Karpas-422 (cell line): ENCODE results near the gene LCE1B. TPM values are rescaled to one million over a fixed set of nuclear protein-coding genes. Genes with fewer than 3 reads are reported as not detected.

Experiments used
- DNase-seq: peaks from one replicate; pipeline ENCODE4 v3.0.0-alpha.2; 2015
- H2AFZ ChIP-seq: fragments of 200-600 bp; sonication (generic); 2 replicates; pipeline ENCODE4 v1.6.1; 2014; ENCODE audit warnings: antibody characterized with exemption, low read length, mixed read lengths
- H3K27ac ChIP-seq: fragments of 200-600 bp; sonication (generic); 2 replicates; pipeline ENCODE4 v1.5.1; 2014; ENCODE audit warnings: mild to moderate bottlenecking, low read length, moderate library complexity
- H3K27me3 ChIP-seq: fragments of 200-600 bp; sonication (generic); 2 replicates; pipeline ENCODE4 v1.6.1; 2014; ENCODE audit warnings: low read length, mixed read lengths
- H3K36me3 ChIP-seq: fragments of 200-600 bp; sonication (generic); 2 replicates; pipeline ENCODE4 v1.6.1; 2014; ENCODE audit warnings: low read length, mixed read lengths; ENCODE audit not compliant: insufficient read depth
- H3K4me1 ChIP-seq: fragments of 200-600 bp; sonication (generic); 2 replicates; pipeline ENCODE4 v1.6.1; 2014; ENCODE audit warnings: mild to moderate bottlenecking, low read length, mixed read lengths
- H3K4me2 ChIP-seq: fragments of 200-600 bp; sonication (generic); 2 replicates; pipeline ENCODE4 v1.6.1; 2014; ENCODE audit warnings: low read length, low read depth, mild to moderate bottlenecking; ENCODE audit not compliant: poor library complexity, severe bottlenecking
- H3K4me3 ChIP-seq: fragments of 200-600 bp; sonication (generic); 2 replicates; pipeline ENCODE4 v1.5.1; 2014; ENCODE audit warnings: mild to moderate bottlenecking, antibody characterized with exemption, low read length, mixed read lengths
- H3K79me2 ChIP-seq: fragments of 200-600 bp; sonication (generic); 2 replicates; pipeline ENCODE4 v1.6.1; 2014; ENCODE audit warnings: mild to moderate bottlenecking, low read length, mixed read lengths
- H3K9ac ChIP-seq: fragments of 200-600 bp; sonication (generic); 2 replicates; pipeline ENCODE4 v1.6.0; 2014; ENCODE audit warnings: low read length
- H3K9me2 ChIP-seq: fragments of 200-600 bp; sonication (generic), shearing (Covaris generic); replicated peaks from 2 replicates; pipeline ENCODE4 v1.6.0; 2014; ENCODE audit warnings: mild to moderate bottlenecking, low read length, moderate library complexity; ENCODE audit not compliant: insufficient read depth
- H3K9me3 ChIP-seq: fragments of 300-700, 200-600 bp; sonication (generic); 2 replicates; pipeline ENCODE4 v1.6.1; 2014; ENCODE audit warnings: low read length, mixed read lengths
- H4K20me1 ChIP-seq: fragments of 200-600 bp; sonication (generic); 2 replicates; pipeline ENCODE4 v1.6.1; 2014; ENCODE audit warnings: mild to moderate bottlenecking, antibody characterized with exemption, low read length, low read depth; ENCODE audit not compliant: insufficient read depth
- total RNA-seq: library from RNA; depleted of rRNA; stranded (reverse); fragments of >200 nt; shearing (Covaris generic); gene quantifications from 2 replicates; pipeline ENCODE4 v1.2.3, GENCODE V29; 2014; ENCODE audit warnings: low replicate concordance

The LCE1B gene
- total RNA-seq, 1 experiment from 2014 or later = not detected

- Histone ChIP-seq H3K4me2 (no peak overlapping the region), H2AFZ (no peak overlapping the region), H3K9me3 (no peaks in the 10 kb centered on the region), H3K9me2 (0 out of 2 replicates have a peak, but pooled peaks cover 2% of the 10 kb centered on the region), H3K27ac (no peak overlapping the region), H4K20me1 (no peaks in the 10 kb centered on the region), H3K4me3 (no peak overlapping the region), H3K36me3 (no peaks in the 10 kb centered on the region), H3K27me3 (no peaks in the 10 kb centered on the region), H3K4me1 (no peaks in the 10 kb centered on the region), H3K9ac (no peak overlapping the region), H3K79me2 (no peaks in the 10 kb centered on the region)
- DNase-seq = no peak
These were observed 16.1 kb upstream of the LCE1B start for GRCh38 chr1:152795686-152796085.

GRCh38 chr1:152796421-152796820 lies 15.3 kb upstream of the LCE1B start, which contains the start of gene LCE1D:
LCE1D (plus strand) TSS chr1:152796721; CDS start chr1:152797795, 1,074 bp downstream.
- no peak within 1 kb of the TSS for H3K4me3 ChIP-seq
- H3K4me2 ChIP-seq = no peak within 1 kb of the TSS
- no peaks in the 10 kb centered on the region for H3K27me3 ChIP-seq
- 0 out of 2 replicates have a peak, but pooled peaks cover 2% of the 10 kb centered on the region for H3K9me2 ChIP-seq
- no peaks in the 10 kb centered on the region for H3K36me3 ChIP-seq
- no peak within 1 kb of the TSS for H3K9ac ChIP-seq
- H3K4me1 ChIP-seq = no peaks in the 10 kb centered on the region
- H3K9me3 ChIP-seq = no peaks in the 10 kb centered on the region
- H3K79me2 ChIP-seq = no peaks in the 10 kb centered on the region
- no peak within 1 kb of the TSS for H2AFZ ChIP-seq
- H3K27ac ChIP-seq = no peak within 1 kb of the TSS
- no peaks in the 10 kb centered on the region for H4K20me1 ChIP-seq
- DNase-seq = no peak

GRCh38 chr1:152801333-152801732 lies 10.4 kb upstream of the LCE1B start:
- Histone ChIP-seq H3K36me3 (no peaks in the 10 kb centered on the region), H3K4me1 (no peaks in the 10 kb centered on the region), H3K9me3 (no peaks in the 10 kb centered on the region), H3K4me2 (no peak overlapping the region), H3K4me3 (no peak overlapping the region), H4K20me1 (no peaks in the 10 kb centered on the region), H3K79me2 (no peaks in the 10 kb centered on the region), H3K27ac (no peak overlapping the region), H3K27me3 (no peaks in the 10 kb centered on the region), H2AFZ (no peak overlapping the region), H3K9ac (no peak overlapping the region), H3K9me2 (0 out of 2 replicates have a peak, but pooled peaks cover 2% of the 10 kb centered on the region)
- DNase-seq = peak; percentile 23

- Histone ChIP-seq H3K9me2 (no peaks in the 10 kb centered on the region), H3K36me3 (no peaks in the 10 kb centered on the region), H3K9ac (no peak within 1 kb of the TSS), H4K20me1 (no peaks in the 10 kb centered on the region), H3K27me3 (no peaks in the 10 kb centered on the region), H2AFZ (no peak within 1 kb of the TSS), H3K9me3 (no peaks in the 10 kb centered on the region), H3K79me2 (no peaks in the 10 kb centered on the region), H3K4me3 (no peak within 1 kb of the TSS), H3K4me1 (no peaks in the 10 kb centered on the region), H3K4me2 (no peak within 1 kb of the TSS), H3K27ac (no peak within 1 kb of the TSS)
- DNase-seq = no peak
These were observed 5.2 kb upstream of the LCE1B start, which contains the start of gene LCE1C for GRCh38 chr1:152806576-152806975. LCE1C (minus strand) TSS chr1:152806651; CDS start chr1:152805478, 1,173 bp downstream.

GRCh38 chr1:152811050-152811449 lies 721 bp upstream of the LCE1B start:
- Histone ChIP-seq H3K36me3 (no peaks in the 10 kb centered on the region), H3K9ac (no peak overlapping the region), H3K4me2 (no peak overlapping the region)

GRCh38 chr1:152817309-152817708 lies 5.5 kb downstream of the LCE1B start:
- Histone ChIP-seq H2AFZ (no peak overlapping the region), H3K9ac (no peak overlapping the region), H3K27ac (no peak overlapping the region), H3K36me3 (no peaks in the 10 kb centered on the region), H3K9me2 (no peaks in the 10 kb centered on the region), H3K9me3 (no peaks in the 10 kb centered on the region), H3K4me1 (no peaks in the 10 kb centered on the region), H3K4me2 (no peak overlapping the region), H3K4me3 (no peak overlapping the region), H4K20me1 (no peaks in the 10 kb centered on the region), H3K79me2 (no peaks in the 10 kb centered on the region), H3K27me3 (no peaks in the 10 kb centered on the region)
- no peak for DNase-seq

More at GRCh38 chr1:152811050-152811449, 721 bp upstream of the LCE1B start:
- Histone ChIP-seq H3K27me3 (no peaks in the 10 kb centered on the region), H4K20me1 (no peaks in the 10 kb centered on the region), H3K9me3 (no peaks in the 10 kb centered on the region), H3K79me2 (no peaks in the 10 kb centered on the region), H3K4me1 (no peaks in the 10 kb centered on the region), H3K9me2 (no peaks in the 10 kb centered on the region), H2AFZ (no peak overlapping the region), H3K27ac (no peak overlapping the region), H3K4me3 (no peak overlapping the region)
- no peak for DNase-seq

GRCh38 chr1:152823294-152823693 lies 11.5 kb downstream of the LCE1B start:
- Histone ChIP-seq H2AFZ (no peak overlapping the region), H3K9ac (no peak overlapping the region), H4K20me1 (no peaks in the 10 kb centered on the region), H3K4me1 (no peaks in the 10 kb centered on the region), H3K4me2 (no peak overlapping the region), H3K9me3 (no peaks in the 10 kb centered on the region), H3K4me3 (no peak overlapping the region), H3K27ac (no peak overlapping the region), H3K36me3 (no peaks in the 10 kb centered on the region), H3K79me2 (no peaks in the 10 kb centered on the region), H3K27me3 (no peaks in the 10 kb centered on the region), H3K9me2 (no peaks in the 10 kb centered on the region)
- DNase-seq = peak; percentile 38

GRCh38 chr1:152824964-152825363 lies 13.2 kb downstream of the LCE1B start:
- Histone ChIP-seq H3K4me3 (no peak overlapping the region), H3K4me2 (no peak overlapping the region), H3K4me1 (no peaks in the 10 kb centered on the region), H3K27ac (no peak overlapping the region), H4K20me1 (no peaks in the 10 kb centered on the region), H3K27me3 (no peaks in the 10 kb centered on the region), H3K36me3 (no peaks in the 10 kb centered on the region), H3K9me3 (no peaks in the 10 kb centered on the region), H3K9ac (no peak overlapping the region), H3K79me2 (no peaks in the 10 kb centered on the region), H3K9me2 (no peaks in the 10 kb centered on the region), H2AFZ (no peak overlapping the region)
- DNase-seq = no peak
